HG02759 (cell line): ENCODE data around the gene EIF3J.
"Not testable (repeated sequence)": the region's sequence is repeated elsewhere in the genome, so short reads cannot be mapped to it uniquely, and the experiment has no call there.

Source experiments
- ATAC-seq: cut with Tn5 transposase; IDR thresholded peaks from one replicate; pipeline ENCODE4 v1.9.1; 2021; ENCODE audit warnings: mild to moderate bottlenecking, moderate library complexity; ENCODE audit not compliant: unreplicated experiment

The EIF3J gene, protein sequence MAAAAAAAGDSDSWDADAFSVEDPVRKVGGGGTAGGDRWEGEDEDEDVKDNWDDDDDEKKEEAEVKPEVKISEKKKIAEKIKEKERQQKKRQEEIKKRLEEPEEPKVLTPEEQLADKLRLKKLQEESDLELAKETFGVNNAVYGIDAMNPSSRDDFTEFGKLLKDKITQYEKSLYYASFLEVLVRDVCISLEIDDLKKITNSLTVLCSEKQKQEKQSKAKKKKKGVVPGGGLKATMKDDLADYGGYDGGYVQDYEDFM

DNA sequence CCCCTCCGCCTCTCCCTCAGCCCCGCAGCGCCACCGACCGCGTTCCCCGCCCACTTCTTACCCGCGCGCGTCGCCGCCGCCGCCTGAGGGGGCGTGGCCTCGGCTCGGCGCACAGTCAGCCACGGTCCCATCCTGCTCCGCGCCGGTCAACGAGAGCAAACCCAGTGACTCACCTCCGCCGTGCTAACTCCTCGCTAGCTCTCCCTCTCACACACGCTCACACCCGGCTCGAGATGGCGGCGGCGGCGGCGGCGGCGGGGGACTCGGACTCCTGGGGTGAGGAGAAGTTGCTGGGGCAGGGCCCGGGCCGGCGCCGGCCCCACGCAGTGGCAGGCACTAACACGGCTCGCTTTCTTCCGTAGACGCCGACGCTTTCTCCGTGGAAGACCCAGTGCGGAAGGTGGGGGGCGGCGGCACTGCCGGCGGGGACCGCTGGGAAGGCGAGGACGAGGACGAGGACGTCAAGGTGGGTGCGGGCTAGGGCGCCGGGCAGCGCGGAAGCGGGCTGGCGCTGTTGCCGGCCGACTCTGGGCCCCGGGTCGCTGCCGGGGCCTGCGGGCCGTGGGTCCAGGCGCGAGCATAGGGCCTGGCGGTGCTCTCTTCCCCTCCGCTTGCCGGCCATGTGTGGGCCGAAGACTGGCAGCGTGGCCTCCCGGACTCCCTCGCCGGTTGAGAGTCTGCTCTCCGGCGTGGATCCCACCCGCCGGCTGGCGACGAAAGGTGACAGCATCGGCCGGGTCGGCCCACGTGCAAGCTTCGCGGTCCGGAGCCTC is at the start of gene EIF3J:
Gene EIF3J (plus strand): TSS at position 186 of the 773 bp plus-strand sequence. CDS start 48 bp downstream, at position 234.
- ATAC-seq: peak; percentile 88

DNA sequence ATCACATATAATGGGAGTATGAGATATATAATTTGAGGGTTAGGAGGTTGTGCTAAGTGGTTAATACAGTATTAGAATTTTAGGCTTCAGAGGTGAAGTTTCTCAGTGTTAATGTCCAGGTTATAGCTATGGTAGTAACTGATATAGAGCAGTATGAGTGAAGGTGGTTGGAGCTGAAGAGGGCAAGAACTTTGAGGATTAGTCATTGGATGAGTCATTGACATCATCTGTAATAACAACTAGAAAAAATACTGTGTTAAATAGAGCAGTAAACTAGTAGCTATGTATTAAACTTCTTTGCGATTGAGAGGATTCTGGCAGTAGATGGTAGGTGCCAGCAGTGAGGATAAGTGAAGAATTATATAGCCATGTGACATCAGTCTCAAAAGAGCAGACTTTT is 47.5 kb upstream of the EIF3J start:
- ATAC-seq: peak; percentile 70

DNA sequence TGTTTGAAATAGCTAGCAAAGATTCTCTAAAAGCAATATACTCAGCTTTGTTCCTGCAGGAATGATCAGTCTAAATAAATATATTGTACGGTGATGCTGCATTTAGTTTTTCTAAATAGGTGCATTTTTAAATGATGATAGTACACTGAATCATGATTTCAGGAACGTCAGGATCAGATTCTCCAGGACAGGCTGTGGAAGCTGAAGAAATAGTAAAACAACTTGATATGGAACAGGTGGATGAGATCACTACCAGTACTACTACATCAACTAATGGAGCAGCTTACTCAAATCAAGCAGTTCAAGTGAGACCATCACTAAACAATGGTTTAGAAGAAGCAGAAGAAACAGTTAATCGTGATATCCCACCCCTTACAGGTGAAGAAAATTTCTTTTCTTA is 46.3 kb upstream of the EIF3J start:
- ATAC-seq: no peak

DNA sequence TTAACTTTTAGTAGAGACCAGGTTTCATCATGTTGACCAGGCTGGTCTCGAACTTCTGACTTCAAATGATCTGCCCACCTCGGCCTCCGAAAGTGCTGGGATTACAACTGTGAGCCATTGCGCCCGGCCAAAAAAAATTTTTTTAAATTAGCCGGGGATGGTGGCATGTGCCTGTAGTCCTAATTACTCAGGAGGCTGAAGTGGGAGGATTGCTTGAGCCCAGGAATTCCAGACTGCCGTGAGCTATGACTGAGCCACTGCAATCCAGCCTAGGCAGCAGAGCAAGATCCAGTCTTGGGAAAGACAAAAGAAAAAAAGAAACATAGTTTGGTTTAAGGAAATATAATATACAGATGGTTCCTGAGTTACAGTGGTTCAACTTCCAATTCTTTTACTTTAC is 44.9 kb upstream of the EIF3J start:
- no peak for ATAC-seq

DNA sequence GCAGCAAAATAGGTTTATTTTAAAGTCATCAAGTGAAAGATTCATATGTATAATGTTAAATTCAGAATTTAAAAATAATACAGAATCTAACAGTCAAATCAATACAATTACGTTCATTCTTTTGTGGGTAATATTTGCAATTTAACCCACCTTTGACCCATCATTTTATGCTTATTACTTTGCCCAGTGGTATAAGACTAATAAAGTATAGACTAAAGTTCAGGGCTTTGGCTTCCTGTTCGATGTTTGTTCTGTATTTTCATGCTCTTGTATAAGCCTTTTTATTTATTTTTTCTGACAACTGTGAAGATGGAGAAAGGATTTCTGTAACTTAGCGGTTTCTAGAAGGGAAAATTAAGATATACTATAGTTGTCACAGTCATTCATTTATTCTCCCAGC is 44.3 kb upstream of the EIF3J start:
- ATAC-seq: no peak

DNA sequence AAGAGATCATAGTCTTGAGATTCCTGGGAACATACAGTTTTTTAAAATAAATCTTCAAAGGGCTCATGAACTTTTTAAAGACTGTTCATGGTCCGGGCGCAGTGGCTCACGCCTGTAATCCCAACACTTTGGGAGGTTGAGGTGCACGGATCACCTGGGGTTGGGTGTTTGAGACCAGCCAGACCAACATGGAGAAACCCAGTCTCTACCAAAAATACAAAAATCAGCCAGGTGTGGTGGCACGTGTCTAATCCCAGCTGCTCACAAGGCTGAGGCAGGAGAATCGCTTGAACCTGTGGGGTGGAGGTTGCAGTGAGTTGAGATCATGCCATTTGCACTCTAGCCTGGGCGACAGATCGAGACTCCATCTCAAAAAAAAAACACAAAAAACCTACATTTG is 41.4 kb upstream of the EIF3J start:
- ATAC-seq: no peak

DNA sequence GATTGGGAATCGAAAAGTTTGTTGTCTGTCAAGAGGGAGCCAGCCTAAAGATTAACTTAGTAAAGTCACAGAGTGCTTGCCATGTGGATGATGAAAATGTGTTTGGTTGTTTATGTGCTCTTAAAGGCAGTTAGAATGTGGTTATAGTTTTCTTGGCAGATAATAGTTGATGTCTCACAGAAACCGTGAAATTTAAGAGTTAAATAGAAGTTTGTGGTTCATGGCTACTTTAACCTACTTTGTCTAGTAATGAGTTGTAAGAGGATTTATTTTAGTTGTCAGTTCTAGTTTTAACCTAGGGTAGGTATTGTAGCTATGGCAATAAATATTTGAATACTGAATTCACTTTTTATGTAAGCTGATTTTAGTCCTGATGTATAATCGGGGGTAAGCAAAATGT is 36.4 kb upstream of the EIF3J start:
- no peak for ATAC-seq

DNA sequence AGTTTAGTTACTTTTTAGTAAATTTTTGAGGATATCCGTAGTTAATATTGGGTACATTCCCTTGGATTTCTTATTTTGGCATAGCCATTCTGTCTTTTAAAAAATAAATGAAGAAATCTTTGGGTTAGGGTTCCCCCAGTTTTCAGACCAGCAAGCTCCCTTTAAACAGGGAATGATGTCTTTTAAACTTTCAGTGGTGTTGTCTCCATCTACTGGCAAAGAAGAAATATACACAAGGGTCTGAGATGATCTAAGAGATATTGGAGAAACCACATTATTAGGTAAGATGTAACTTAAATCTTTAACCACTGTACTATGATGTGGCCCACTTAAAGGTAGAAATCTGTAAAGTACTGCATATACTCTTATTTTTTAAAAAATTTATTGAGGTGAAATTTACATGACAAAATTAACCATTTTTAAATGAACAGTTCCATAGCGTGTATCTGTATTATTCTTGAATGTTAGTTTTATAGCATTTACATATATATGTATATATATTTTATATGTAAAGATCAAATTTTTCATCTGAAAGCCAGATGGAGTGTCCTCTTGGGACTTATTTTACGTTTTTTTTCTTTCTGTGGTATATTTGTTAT is 35.1 kb upstream of the EIF3J start:
- ATAC-seq: no peak

DNA sequence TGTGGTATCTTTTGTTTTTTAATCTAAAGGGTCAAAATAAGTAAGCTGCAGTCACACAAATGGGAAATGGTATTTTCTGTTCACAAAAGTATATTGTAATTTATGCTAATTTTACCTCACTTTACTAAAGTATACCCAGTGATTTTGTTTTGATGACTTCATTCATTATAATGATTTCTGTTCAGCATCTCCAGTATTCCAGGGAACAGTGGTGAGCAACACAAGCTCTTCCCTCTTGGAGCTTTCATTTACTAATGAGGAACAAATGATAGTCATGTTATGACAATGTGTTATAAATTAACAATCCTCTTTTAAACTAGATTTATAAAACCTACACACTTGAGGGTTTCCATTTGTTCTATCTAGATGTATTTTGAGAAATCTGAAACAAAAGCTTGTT is 20.5 kb upstream of the EIF3J start:
- ATAC-seq: no peak

DNA sequence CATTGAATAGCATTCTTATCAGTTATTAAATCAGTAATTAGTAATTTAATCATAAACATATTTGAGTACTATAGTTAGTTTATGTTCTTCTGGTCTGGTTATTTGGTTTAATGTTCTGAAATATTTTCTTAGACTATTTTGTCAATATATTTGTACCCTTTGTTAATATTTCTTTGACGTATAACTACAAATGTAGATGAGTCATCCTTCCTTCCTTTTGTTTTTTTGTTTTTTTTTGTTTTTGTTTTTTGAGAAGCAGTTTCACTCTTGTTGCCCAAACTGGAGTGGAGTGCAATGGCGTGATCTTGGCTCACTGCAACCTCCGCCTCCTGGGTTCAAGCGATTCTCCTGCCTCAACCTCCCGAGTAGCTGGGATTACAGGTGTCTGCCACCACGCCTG is 17.4 kb upstream of the EIF3J start:
- ATAC-seq: no peak

DNA sequence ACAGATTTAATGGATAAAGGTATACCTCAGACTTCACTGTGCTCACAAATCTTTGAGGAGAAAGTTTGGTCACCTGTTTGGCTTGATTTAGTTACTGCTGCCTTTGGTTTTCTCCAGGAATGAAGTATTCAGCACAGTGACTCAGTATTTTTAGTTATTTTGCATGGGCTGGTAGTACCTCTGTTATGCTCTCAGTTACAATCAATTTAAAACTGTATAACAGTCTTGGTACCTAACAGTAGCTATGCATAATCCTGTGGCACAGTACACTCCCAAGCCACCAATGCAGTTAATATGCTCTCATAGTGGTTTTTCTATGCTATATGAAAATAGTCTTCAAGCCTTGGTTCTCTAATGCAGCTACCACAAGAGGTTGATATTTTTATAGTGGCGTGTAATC is 11.9 kb upstream of the EIF3J start:
- no peak for ATAC-seq

DNA sequence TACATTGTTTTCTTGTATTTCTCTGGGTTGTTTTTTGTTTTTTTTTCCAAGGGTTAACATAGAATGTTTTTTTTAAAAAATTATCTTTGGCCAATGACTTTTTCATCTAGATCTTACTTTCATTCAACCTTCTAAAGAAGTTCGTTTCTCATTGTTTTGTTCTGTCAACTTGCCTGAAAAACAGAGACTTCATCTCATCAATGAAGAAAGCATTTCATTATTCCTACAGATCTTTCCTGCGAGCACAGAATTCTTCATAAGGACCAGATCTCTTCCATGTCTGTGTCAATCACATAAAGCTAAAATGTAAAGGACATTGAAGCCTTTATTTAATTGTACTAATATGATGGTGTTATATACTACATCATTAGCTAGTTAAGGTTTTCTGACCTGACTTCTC is 9.7 kb upstream of the EIF3J start:
- no peak for ATAC-seq

DNA sequence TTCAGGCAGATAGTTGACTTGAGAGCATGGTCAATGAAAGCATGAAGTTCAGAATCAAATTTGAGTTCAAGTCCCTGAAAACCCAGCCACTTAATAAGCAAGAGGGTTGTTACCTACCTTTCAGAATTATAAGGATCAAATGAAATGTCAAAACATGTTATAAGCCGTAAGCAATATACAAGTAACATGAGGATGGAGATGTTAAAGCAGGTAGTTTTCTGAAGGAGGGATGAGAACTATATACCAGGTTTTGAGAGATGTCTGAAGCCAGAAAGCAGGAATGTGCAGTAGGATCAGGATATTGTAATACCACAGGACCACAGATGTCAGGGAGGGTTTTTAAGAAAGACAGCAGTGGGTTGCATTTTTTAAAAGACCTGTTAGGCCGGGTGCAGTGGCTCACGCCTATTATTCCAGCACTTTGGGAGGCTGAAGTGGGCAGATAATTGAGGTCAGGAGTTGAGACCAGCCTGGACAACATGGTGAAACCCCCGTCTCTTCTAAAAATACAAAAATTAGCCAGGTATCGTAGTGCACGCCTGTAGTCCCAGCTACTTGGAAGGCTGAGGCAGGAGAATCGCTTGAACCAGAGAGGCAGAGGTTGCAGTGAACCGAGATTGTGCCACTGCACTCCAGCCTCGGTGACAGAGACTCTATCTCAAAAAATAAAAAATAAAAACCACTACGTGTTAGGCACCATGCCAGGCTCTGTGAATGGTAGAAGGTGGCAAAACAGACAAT is 6.9 kb upstream of the EIF3J start:
- ATAC-seq: no peak

DNA sequence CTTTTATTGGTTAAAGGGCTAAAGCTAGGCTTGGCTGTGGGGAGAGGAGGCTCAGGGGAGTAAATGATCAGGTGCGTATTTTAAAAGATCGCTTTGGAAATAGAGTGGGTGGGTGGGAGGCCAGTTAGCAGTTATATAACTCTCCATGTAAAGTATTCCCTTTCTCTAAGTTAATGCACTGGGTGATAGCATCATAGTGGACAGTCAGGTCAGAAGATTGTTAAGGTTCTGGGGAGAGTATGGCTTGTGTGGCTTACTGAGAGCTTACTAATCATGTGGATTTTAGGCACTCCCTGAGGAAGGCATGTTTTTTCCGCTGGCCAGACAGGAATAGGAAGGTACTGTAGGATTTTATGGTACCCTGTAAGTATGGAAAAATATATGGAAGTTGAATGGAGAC is 6.3 kb upstream of the EIF3J start:
- no peak for ATAC-seq

DNA sequence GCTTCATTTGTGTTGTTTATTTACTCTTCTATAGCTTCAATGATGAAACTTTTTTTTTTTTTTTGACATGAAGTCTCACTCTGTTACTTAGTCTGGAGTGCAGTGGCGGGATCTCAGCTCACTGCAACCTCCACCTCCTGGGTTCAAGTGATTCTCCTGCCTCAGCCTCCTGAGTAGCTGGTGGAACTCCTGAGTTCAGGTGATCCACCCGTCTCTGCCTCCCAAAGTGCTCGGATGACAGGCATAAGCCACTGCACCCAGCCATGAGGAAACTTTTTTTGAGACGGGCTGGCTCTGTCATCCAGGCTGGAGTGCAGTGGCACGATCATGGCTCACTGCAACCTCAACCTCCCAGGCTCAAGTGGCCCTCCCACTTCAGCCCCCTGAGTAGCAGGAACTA is 4.7 kb upstream of the EIF3J start:
- not testable (repeated sequence) for ATAC-seq

DNA sequence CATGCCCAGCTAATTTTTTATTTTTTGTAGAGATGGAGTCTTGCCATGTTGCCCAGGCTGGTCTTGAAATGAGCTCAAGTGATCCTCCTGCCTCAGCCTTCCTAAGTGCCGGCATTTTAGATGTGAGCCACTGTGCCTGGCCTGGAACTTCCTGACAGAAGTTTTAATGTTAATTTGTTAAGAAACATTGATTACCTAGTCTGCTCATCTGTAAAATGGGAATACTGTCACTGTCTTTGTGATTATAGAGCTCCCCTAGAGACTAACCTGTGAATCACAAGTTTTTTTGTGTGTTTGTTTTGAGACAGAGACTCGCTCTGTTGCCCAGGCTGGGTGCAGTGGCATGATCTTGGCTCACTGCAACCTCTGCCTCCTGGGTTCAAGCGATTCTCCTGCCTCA is 4.3 kb upstream of the EIF3J start:
- no peak for ATAC-seq

DNA sequence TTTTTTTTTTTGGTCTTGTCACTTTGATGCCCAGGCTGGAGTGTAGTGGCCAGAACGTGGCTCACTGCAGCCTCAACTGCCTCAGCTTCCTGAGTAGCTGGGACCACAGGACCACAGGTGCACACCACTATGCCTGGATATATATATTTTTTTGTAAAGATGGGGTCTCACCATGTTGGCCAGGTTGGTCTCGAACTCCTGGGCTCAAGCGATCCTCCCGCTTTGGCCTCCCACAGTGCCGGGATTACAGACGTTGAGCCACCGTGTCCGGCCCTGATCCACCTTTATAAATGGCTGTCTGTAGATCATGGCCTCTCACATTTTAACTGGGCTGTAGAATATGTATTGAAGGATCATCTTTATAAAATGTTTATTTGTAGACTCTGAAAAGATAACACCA is 1.9 kb upstream of the EIF3J start:
- no peak for ATAC-seq

DNA sequence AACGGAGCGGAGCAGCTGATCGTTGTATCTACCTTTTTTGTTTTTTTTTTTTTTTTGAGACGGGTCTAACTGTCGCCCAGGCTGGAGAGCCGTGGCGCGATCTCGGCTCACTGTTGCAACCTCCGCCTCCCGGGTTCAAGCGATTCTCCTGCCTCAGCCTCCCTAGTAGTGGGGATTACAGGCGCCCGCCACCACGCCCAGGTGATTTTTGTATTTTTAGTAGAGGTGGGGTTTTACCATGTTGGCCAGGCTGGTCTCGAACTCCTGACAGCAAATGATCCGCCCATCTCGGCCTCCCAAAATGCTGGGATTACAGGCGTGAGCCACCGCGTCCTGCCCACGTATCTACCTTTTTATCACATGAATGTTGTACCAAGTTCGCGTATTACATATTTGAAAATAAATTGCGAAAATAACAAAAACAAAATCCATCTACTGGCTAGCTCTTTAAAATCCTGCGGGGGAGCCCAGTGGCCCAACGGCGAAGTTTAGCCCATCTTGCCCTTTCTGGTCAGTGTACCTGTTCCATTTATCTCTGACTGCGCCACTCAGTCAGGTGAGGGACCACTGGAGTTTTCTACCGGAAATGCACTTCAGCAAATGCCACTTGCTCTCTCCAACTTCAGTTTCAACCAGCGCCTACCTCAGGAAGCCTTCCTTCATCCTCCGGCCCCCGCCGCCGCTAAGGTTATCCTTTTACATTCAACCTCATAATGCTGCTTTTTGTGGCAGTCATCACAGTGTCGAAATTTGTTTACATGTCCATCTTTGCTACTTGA is 1.2 kb upstream of the EIF3J start:
- ATAC-seq: no peak

DNA sequence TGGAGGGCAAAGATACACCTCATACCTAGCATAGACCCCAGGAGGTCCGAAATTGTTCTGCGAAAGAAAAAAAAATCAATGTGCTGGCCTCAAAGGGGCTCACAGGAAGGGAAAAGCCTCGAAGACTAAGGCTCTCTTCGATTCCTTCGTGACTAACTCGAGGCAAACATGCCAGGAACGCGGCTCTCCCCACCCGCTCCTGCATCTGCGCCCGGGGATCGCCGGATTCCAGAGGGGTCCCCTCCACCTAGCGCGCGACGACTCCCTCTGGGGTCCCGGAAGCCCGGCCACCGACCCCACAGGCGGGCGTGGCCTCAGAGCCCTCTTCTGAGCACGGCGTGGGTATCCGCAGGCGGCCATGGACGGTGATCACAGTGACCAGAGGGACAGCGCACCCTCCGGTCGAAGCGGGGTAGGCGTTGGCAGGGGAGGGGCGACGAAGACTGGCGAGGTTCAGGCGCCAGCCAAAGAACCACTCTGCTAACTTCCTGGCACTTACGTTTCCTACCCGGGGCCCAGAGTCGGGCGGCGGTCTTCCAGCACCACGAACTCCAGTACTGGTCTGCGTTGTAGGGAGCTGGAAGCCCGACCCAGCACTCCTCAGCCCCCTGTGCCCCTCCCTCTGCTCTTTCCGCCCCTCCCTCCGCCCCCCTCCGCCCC is 515 bp upstream of the EIF3J start:
- peak; percentile 60 for ATAC-seq

DNA sequence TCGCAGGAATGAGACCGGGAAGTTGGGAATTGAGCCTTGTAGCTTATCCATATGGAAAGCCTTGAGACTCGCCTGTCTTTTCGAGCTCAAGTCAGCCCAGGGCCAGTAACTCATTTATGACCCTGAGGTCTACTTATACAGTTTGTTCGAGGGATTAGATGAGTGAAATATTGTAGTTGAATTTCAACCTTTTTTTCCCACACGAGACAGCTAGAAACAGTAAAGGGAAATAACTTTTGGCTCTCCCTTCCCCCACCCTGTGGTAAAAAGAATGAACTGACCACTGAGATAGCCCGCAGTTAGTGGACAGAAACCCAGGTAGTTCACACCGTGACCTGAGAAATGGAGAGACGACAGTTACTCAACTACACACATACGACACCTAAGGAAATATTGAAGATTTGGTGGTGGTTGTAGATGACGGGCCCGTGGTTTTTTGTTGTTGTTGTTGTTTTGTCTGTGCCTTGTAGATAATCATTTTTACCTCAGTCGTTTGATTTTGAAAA is 841 bp downstream of the EIF3J start:
- ATAC-seq: no peak
